Stimulated activated naive CD4-positive, alpha-beta T cell treated with Interleukin-2 at 50 U/mL for 16 hours (primary cell): ENCODE measurements around the gene ACTN4.

Experiments used
- DNase-seq: peaks from one replicate; lab custom pipeline; 2025; lab: John Stamatoyannopoulos, UW

The ACTN4 gene

GRCh38 chr19:38709671-38710415, 62.4 kb downstream of the ACTN4 start:
- no peak for DNase-seq

GRCh38 chr19:38710416-38710702, 62.9 kb downstream of the ACTN4 start:
- no peak for DNase-seq

DNA sequence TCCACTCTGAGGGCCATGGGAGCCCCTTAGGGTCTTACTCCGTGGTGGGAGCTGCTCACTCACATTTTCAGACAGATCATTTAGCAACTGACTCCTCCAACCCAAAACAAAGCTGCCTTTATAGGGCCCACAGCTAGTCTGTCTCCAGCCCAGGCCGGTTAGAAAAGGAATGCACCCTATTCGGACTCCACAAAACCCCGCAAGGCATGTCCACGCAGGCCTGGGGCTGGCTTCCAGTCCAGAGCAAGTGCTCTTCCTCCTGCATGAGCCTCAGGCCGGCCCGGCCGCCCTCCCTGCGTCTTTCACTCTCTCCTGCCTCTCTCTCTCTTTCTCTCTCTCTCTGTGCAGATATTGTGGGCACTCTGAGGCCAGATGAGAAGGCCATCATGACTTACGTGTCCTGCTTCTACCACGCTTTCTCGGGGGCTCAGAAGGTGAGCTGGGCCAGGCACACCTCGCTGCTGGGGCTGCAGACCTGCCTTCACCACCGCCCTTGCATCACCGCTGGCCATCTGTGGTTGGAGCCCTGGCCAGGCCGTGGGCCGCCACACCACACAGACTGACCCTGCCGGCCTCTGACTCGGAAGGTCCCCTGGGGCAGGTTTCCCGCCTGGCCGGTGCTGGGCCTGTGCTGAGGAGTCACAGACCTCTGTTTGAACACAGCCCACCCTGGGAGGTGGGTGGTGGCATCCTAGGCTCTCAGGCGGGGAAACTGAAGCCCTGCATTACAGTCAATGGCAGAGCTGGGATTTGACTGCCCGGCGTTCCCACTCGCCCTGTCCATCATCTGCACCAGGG, 63.7 kb downstream of the ACTN4 start:
- no peak for DNase-seq

- no peak for DNase-seq
Observed at GRCh38 chr19:38711726-38712153, 64.3 kb downstream of the ACTN4 start.

GRCh38 chr19:38712161-38712748, 64.8 kb downstream of the ACTN4 start:
- DNase-seq: no peak

- DNase-seq: no peak
Observed at GRCh38 chr19:38713227-38713649, 65.8 kb downstream of the ACTN4 start.

DNA sequence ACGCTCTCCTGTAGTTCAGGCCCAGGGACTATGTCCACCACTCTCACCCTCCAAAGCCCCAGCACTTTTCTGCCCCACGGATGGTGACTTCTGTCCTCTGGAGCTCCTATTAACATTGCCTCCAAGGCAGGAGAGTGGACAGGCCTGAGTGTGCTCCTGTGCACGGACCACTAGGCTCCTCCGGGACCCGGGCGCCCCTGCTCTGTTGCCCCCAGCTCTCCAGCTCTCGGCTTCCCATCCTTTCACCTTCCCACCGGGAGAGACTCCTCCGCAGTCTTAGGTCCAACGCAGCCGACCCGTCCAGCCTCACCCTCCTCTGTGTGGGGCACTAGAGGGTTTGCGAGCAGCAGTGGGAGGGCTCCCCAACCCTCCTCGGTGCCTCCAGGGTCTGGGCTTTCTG, 66.4 kb downstream of the ACTN4 start:
- DNase-seq: no peak

GRCh38 chr19:38714354-38714778, 66.9 kb downstream of the ACTN4 start:
- DNase-seq: no peak

GRCh38 chr19:38715555-38715954, 68.1 kb downstream of the ACTN4 start:
- DNase-seq: no peak

GRCh38 chr19:38717051-38717450, 69.6 kb downstream of the ACTN4 start:
- DNase-seq: no peak

GRCh38 chr19:38717855-38718254, 70.4 kb downstream of the ACTN4 start:
- DNase-seq: no peak

GRCh38 chr19:38718747-38719543, 71.5 kb downstream of the ACTN4 start:
- DNase-seq: no peak

- DNase-seq: no peak
Observed at GRCh38 chr19:38719761-38720558, 72.5 kb downstream of the ACTN4 start.

GRCh38 chr19:38720559-38721236, 73.2 kb downstream of the ACTN4 start:
- DNase-seq: no peak

GRCh38 chr19:38721496-38721895, 74.0 kb downstream of the ACTN4 start:
- DNase-seq: no peak

DNA sequence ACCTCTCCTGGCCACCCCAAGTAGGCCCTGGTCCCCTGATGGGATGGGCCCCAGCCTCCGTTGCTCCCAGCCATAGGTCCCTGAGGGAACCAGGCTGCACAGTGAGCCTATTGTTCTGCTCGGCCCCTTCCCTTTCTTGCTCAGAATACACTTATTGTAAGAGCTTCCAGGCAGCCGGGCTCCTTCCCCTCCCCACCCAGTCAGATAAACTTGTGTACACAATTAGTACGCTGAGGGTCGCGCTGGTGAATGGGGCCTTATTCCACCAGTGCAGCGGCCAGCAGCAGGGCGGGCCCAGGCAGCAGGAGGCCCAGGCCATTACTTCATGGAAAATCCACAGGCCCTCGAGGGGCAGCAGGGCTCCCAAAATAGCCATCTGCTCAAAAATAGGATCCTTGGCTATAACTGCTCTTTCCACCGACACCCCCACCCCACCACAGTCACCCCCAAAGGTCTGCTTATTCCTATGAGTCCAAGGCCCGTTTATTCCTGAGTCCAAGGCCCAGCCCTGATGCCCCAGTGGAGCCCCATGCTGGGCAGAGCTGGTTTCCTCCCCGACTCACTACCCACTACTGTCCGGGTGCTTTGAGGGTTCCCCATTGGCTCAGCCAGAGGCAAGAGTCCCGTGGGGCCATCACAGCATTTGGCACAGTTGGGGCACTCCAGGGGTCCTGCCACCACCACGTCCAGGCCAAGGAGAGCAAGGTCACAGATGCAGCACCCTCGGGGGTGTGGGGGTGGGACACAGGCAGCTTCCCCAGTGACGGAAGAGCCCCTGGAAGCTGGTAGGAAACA, 74.7 kb downstream of the ACTN4 start:
- DNase-seq: no peak

GRCh38 chr19:38722947-38723605, 75.6 kb downstream of the ACTN4 start:
- DNase-seq: no peak

- no peak for DNase-seq
Observed at GRCh38 chr19:38723606-38723965, 76.1 kb downstream of the ACTN4 start.

- no peak for DNase-seq
Observed at GRCh38 chr19:38723990-38724854, 76.8 kb downstream of the ACTN4 start.
